Activated T-cell treated with anti-CD3 and anti-CD28 coated beads, Interleukin-2, amount 50 U/mL, for 24 hours (primary cell): ENCODE results near the gene ATXN1L.
A peak's percentile ranks its signal among the peaks of the same experiment; 100 is the strongest.

Source experiments
- DNase-seq: peaks from one replicate; pipeline ENCODE4 v3.0.0-alpha.2; 2020
- H3K27ac Mint-ChIP-seq: 2 replicates; pipeline ENCODE4 v1.8.0; 2020; ENCODE audit warnings: mild to moderate bottlenecking, mixed read lengths
- H3K27me3 Mint-ChIP-seq: 2 replicates; pipeline ENCODE4 v1.8.0; 2020; ENCODE audit warnings: mixed read lengths
- H3K36me3 Mint-ChIP-seq: 2 replicates; pipeline ENCODE4 v1.8.0; 2020; ENCODE audit warnings: low read depth, mixed read lengths
- H3K4me1 Mint-ChIP-seq: 2 replicates; pipeline ENCODE4 v1.8.0; 2020; ENCODE audit warnings: low read depth, mixed read lengths
- H3K4me3 Mint-ChIP-seq: 2 replicates; pipeline ENCODE4 v1.8.0; 2020; ENCODE audit warnings: mild to moderate bottlenecking, moderate library complexity, mixed read lengths
- H3K9me3 Mint-ChIP-seq: 2 replicates; pipeline ENCODE4 v1.8.0; 2020; ENCODE audit warnings: mixed read lengths

ATXN1L gene

DNA sequence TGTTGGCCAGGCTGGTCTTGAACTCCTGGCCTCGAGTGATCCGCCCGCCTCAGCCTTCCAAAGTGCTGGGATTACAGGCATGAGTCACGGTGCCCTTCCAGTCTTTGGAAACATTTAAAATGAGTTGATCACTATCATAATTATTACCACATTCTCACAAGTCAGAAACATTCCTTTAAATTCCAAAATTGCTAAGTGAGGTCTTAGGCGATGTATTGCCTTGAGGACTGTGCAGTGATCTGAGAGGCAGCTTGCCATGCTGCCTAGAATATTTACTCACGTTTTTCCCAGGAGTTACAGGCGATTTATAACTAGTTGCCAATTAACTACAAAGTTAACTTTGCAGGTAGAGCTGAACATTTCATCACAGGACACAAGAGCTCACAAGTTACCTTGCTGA, 5.7 kb upstream of the ATXN1L start:
- H3K4me1 Mint-ChIP-seq = peaks cover 20% of the 10 kb centered on the region
- no peaks in the 10 kb centered on the region for H3K9me3 Mint-ChIP-seq
- no peak overlapping the region for H3K4me3 Mint-ChIP-seq
- H3K36me3 Mint-ChIP-seq = no peaks in the 10 kb centered on the region
- H3K27me3 Mint-ChIP-seq = no peaks in the 10 kb centered on the region
- H3K27ac Mint-ChIP-seq = no peak overlapping the region
- no peak for DNase-seq

DNA sequence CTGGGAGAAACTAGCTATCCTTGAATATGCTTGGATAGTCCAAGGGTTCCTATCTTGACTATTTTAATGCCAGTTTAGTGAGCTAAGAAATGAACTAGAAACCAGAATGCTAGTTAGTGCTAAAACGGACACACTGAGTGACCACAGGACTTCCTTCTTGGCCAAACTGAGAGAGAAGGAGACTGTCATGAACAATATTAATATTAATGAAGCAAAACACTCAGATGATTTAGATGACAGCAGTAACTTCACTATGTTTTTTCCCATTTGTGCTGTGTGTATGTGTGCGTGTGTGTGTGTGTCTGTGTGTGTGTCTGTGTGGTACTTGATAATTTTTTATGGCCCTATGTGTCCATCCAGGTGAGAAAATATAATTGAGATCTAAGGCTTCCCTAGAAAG, 2.2 kb upstream of the ATXN1L start:
- H3K27ac Mint-ChIP-seq = no peak overlapping the region
- no peak for DNase-seq
- peaks cover 22% of the 10 kb centered on the region for H3K36me3 Mint-ChIP-seq
- H3K4me1 Mint-ChIP-seq = peaks cover 46% of the 10 kb centered on the region
- H3K27me3 Mint-ChIP-seq = no peaks in the 10 kb centered on the region
- H3K9me3 Mint-ChIP-seq = no peaks in the 10 kb centered on the region
- H3K4me3 Mint-ChIP-seq = no peak overlapping the region

DNA sequence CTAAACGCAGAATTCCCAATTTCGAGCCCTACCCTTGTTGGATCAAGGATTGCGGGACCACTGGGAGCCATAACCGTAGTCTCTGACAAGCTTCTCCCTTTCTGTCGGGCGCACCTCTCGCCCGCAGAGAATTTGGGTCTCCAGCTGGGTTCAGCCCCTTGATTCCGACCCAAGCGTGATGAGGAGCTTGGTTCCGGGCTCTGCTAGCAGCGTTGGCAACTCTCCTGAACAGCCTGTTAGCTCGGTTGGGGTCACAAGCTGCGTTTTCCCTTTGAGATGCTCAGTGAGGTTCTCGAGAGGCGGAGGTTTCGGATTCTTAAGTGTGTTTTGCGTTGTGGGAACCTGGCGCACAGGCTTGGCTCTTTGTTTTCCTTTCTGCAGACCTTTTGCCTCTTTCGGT, 655 bp downstream of the ATXN1L start:
- H3K27ac Mint-ChIP-seq = peak overlapping the region; percentile 90
- peak overlapping the region; percentile 93 for H3K4me3 Mint-ChIP-seq
- peaks cover 51% of the 10 kb centered on the region for H3K4me1 Mint-ChIP-seq
- no peaks in the 10 kb centered on the region for H3K27me3 Mint-ChIP-seq
- H3K9me3 Mint-ChIP-seq = no peaks in the 10 kb centered on the region
- H3K36me3 Mint-ChIP-seq = peaks cover 51% of the 10 kb centered on the region
- DNase-seq = no peak

DNA sequence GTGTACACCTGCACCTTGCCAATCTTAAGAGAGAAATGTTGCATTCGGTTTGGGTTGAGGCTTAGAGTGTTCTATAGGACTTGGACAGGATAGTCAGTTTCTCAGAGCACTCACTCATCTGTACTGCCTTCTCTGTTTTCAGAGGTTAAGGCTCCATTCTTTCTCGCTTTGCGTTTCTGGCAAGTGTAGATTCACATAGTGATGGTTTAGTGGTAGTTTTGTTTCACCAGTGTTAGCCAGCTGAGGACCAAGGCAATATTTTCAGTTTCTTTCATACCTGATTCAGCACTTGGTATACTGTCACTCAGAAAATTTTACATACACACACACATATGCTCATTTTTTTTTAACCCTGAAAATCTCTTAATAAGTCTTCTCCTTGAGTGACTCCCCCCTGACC, 1.3 kb downstream of the ATXN1L start:
- peaks cover 54% of the 10 kb centered on the region for H3K4me1 Mint-ChIP-seq
- peak overlapping the region; percentile 93 for H3K4me3 Mint-ChIP-seq
- H3K36me3 Mint-ChIP-seq = peaks cover 57% of the 10 kb centered on the region
- peak overlapping the region; percentile 90 for H3K27ac Mint-ChIP-seq
- no peaks in the 10 kb centered on the region for H3K9me3 Mint-ChIP-seq
- no peak for DNase-seq
- H3K27me3 Mint-ChIP-seq = no peaks in the 10 kb centered on the region

DNA sequence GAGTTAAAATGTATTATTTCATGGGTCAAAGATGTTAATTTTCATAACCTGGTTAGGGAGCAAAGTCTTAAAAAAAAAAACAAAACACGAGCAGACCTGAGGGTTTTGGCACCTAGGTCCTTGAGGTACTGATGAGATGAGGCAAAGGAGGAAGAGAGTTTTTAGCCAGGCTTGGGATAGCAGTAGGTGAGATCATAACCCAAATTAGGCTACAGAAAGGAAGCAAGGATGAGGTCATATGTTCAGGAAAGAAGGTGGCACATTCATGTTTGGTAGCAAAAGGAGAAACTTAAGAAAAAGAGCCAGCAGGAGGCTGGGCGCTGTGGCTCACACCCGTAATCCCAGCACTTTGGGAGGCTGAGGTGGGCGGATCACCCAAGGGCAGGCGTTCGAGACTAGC, 2.8 kb downstream of the ATXN1L start:
- Mint-ChIP-seq H3K4me1 (peaks cover 55% of the 10 kb centered on the region), H3K4me3 (no peak overlapping the region), H3K9me3 (no peaks in the 10 kb centered on the region), H3K36me3 (peaks cover 72% of the 10 kb centered on the region), H3K27ac (no peak overlapping the region), H3K27me3 (no peaks in the 10 kb centered on the region)
- DNase-seq = no peak

DNA sequence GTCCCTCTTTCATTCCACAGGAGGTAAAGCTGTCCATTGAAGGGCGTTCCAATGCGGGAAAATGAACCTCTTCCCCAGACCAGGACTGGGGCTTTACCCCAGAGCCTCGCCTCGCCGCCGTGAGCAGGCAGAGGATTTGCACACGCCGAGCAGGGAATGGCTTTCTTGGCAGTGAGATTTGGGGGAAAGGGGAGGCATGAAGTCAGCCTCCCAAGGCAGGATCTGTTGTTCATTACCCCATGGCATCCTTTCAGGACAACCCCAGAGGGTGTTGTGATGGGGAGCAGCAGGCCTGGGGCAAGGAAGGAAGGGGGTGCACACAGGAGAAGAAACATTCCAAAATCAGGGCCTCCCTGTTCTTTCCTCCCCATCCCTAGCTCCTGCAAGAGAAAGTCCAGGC, 6.0 kb downstream of the ATXN1L start:
- H3K27ac Mint-ChIP-seq = peak overlapping the region; percentile 45
- H3K4me1 Mint-ChIP-seq = peaks cover 72% of the 10 kb centered on the region
- H3K36me3 Mint-ChIP-seq = peaks cover 87% of the 10 kb centered on the region

DNA sequence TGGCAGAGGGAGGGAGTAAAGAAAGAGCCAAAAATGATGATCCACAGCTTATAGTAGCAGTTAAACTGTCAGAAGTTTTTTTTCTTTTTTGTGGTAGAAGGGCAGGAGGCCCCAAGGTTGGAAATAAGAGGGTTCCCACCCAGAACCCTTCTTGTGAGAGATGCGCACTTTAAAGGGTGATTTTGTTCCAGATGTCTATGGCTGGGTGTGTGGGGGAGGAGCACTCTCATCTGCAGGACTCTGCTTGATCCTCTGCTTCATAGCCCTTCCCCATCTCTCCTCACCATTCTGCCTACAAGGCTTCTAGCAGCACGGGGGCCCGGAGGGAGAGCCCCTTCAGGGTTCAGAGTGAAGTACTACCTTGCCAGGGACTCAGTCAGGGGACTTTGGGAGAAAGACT, 6.4 kb downstream of the ATXN1L start:
- Mint-ChIP-seq H3K4me1 (peaks cover 71% of the 10 kb centered on the region), H3K27ac (peak overlapping the region; percentile 45), H3K36me3 (peaks cover 87% of the 10 kb centered on the region), H3K27me3 (no peaks in the 10 kb centered on the region), H3K4me3 (no peak overlapping the region), H3K9me3 (no peaks in the 10 kb centered on the region)
- no peak for DNase-seq

More for the DNA sequence above, 6.0 kb downstream of the ATXN1L start:
- Mint-ChIP-seq H3K27me3 (no peaks in the 10 kb centered on the region), H3K9me3 (no peaks in the 10 kb centered on the region), H3K4me3 (no peak overlapping the region)
- no peak for DNase-seq

DNA sequence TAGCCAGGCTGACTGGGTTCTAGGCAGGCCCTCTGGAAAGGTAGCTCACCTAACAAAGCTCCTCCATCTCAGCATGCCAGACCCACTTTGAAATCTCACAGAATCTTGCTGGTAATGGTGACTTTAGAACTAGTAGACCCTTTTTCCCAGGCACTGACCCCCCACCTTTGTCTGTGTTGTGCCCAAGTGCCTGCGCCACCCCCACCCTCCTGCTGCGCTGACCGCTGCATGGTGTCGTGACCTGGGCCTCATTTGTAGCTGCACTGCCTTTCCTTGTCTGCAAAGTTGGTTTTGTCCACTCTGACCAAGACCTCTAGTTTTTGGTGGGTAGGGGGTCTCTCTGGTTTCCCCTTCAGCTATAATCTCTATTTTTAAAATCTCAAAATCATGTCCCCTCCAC, 6.8 kb downstream of the ATXN1L start:
- Mint-ChIP-seq H3K27ac (peak overlapping the region; percentile 45), H3K4me1 (peaks cover 70% of the 10 kb centered on the region), H3K27me3 (no peaks in the 10 kb centered on the region), H3K9me3 (no peaks in the 10 kb centered on the region), H3K36me3 (peaks cover 88% of the 10 kb centered on the region), H3K4me3 (no peak overlapping the region)
- no peak for DNase-seq

DNA sequence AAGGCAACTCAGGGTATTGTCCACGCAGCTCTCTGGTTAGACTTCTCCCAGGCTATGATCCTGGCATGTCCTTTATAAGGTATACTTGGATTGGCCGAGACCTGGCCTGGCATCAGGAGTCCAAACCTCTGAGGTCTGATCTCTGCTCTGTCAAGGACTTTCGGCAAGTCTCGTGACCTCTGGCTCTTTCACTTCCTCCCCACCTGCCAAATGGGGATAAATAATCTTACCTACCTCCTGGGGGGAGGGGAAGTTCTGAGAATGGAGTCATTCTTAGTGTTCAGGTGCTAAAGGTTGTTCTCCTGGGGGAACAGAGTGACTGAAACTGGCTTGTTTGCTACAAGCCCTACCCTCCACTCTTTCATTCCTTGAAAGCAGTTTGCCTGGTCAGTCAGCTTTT, 7.6 kb downstream of the ATXN1L start:
- H3K27me3 Mint-ChIP-seq = no peaks in the 10 kb centered on the region
- peak overlapping the region; percentile 42 for H3K27ac Mint-ChIP-seq
- no peaks in the 10 kb centered on the region for H3K9me3 Mint-ChIP-seq
- H3K4me1 Mint-ChIP-seq = peaks cover 62% of the 10 kb centered on the region
- no peak for DNase-seq
- peaks cover 86% of the 10 kb centered on the region for H3K36me3 Mint-ChIP-seq
- no peak overlapping the region for H3K4me3 Mint-ChIP-seq

DNA sequence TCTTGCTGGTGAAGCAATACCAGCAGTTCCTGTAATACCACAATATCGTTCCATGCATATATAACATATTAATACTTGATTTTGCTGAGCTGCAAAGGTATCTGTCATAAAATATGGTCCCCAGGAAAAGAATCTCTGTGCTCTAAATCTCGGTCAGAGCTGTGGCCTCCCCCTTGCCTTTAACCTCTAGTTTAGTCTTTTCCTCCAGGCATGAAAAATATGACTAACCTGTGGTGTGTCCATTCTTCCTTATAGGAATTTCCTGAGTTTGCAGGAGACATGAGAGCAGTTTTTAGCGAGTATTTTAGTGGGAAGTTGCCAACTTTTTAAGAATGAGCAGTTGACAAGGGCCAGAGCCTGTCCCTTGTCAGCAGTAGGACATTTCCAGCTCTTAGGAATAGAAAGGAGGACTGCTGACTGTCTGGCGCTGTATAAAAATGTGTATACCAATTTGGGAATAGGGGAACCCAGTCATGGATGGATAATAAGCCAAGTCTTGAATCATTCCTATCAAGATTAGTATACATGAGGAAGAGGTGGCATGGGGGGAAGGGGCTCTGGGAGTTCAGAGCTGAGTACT, 8.7 kb downstream of the ATXN1L start:
- DNase-seq = no peak
- Mint-ChIP-seq H3K36me3 (peaks cover 86% of the 10 kb centered on the region), H3K4me1 (peaks cover 60% of the 10 kb centered on the region), H3K9me3 (no peaks in the 10 kb centered on the region), H3K27me3 (no peaks in the 10 kb centered on the region), H3K4me3 (no peak overlapping the region), H3K27ac (peak overlapping the region; percentile 50)

DNA sequence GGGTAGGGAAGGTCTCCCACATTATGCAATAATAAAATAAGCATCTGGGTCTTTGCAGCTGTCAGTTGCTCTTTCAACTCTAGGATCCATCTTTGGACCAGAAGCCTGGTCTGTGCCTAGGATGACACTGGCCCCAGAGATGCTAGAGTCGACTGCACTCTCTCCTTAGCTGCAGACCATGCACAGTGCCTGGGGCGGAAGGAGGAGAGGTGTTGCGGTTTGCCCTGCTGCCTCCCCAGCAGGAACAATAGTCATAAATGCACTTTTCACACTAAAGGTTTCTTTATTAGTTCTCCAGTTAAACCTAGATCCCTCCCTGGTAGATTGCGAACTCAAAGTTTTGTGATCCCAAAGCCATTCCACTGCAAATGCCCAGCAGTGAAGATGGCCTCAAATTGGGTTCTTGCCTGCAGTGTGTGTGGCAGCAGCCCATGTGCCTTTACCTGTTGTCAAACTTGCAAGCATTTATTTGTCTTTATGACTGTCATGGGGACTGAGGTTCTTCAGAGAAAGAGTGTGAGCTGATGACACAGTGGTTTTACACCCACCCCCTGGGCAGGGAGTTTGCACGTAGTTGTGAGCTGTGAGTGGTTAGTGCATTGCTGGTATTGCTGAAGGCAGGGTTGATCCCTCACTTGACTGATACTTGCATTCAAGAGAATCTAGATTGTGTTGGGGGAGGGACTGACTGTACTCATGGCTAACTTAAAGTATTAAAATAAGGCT, 10.3 kb downstream of the ATXN1L start:
- H3K27ac Mint-ChIP-seq = peak overlapping the region; percentile 88
- H3K4me1 Mint-ChIP-seq = peaks cover 58% of the 10 kb centered on the region
- peak; percentile 38 for DNase-seq
- no peaks in the 10 kb centered on the region for H3K9me3 Mint-ChIP-seq
- H3K4me3 Mint-ChIP-seq = no peak overlapping the region
- H3K36me3 Mint-ChIP-seq = peaks cover 81% of the 10 kb centered on the region
- H3K27me3 Mint-ChIP-seq = no peaks in the 10 kb centered on the region

DNA sequence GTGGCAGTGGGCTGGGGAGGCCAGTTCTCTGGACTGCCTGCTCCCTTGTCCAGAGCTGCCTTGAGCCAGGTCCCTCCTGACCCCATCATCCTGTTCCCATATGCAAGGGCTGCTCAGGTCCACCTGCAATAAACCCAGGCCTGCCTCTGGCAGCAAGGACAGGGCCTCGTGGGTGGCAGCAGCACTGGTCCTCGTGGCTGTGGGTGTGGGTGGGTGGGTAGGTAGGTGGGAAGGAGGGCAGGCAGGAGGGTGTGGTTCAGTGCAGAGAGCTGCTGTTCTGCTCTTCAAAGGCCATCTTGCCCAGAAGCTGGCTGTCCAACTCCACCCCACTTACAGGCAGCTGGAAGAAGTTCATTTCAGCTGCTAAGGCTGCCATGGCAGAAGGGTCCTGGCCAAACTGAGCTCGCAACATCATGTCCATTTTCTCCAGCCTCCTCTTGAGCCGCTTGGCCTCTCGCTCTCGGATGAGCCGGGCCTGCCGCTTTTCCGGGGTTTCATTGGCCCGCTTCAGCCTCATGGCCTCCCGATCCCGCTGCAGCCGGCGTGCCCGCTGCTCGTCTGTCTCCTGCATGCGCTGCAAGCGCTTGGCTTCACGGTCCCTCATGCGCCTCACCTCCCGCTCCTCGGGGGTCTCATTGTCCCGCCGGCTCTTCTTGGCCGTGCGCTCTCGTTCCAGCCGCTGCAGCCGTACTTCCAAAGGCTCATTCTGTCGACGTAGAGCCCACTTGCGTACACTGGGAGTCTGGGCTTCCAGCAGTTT, 14.2 kb downstream of the ATXN1L start:
- Mint-ChIP-seq H3K4me1 (peaks cover 32% of the 10 kb centered on the region), H3K36me3 (peaks cover 66% of the 10 kb centered on the region), H3K27ac (peak overlapping the region; percentile 44), H3K9me3 (no peaks in the 10 kb centered on the region), H3K4me3 (no peak overlapping the region), H3K27me3 (no peaks in the 10 kb centered on the region)
- no peak for DNase-seq

DNA sequence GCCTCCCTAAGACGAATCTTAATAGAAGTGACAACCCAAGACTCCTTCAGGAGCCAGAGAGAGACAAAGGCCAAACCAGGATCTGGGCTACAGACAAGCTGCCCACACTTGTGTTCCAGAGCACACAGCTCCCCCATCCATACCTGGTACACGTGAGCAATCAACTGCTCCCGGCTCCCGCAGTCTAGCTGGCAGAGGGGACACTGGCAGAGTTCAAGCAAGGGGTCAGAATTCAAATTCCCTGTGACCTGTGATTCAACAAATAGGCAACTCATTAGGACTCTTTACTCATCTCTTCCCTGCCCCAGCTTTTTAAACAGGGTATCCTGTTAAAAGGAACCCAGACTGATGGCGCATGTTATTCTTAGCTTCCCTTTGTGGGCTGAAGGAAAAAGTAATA, 18.2 kb downstream of the ATXN1L start:
- Mint-ChIP-seq H3K4me3 (no peak overlapping the region), H3K36me3 (peaks cover 50% of the 10 kb centered on the region), H3K27me3 (no peaks in the 10 kb centered on the region), H3K9me3 (no peaks in the 10 kb centered on the region), H3K27ac (peak overlapping the region; percentile 88), H3K4me1 (peaks cover 20% of the 10 kb centered on the region)
- DNase-seq = no peak

DNA sequence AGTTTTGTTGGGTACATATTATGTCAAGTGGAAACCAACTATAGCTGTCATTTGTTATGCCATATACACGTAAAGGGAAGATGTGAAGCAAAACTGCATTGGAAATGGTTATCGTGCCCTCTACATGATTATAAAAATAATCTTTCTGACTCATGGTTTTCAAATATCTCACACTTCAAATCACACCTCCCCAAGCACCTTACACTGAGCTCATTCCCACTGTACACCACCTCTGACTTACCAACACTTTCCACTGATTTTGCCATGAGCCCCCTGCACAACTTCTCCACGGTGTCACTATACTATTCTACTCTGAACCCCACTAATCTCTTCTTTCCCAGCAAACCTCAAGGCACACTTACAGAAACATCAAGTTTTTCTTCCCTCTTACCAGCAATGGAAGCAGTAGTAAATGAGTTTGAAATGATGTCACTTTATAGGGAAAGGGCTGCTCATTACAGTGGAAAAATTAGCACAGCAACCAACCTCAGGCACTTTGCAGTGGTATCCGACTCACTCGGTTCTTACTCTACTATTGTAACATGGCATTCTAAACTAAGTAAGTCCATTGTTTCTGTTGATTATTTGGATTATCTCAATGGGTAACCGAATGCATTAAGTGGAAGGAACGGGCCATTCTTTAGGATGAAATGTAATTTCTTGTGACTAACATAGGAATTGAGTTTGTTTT, 19.5 kb downstream of the ATXN1L start:
- Mint-ChIP-seq H3K36me3 (peaks cover 47% of the 10 kb centered on the region), H3K4me1 (peaks cover 26% of the 10 kb centered on the region), H3K27me3 (no peaks in the 10 kb centered on the region), H3K9me3 (no peaks in the 10 kb centered on the region), H3K4me3 (peak overlapping the region; percentile 1), H3K27ac (peak overlapping the region; percentile 88)
- no peak for DNase-seq
